SU-DHL-6 (cell line): ENCODE results near the gene GPR142.

Experiments
- CTCF ChIP-seq: fragments of 200-600 bp; sonication (generic); IDR thresholded peaks from one replicate; pipeline ENCODE4 v1.5.1; 2017; ENCODE audit warnings: antibody characterized with exemption, mild to moderate bottlenecking, low read length, moderate library complexity; ENCODE audit not compliant: insufficient read depth, poor library complexity, severe bottlenecking
- EZH2phosphoT487 ChIP-seq: fragments of 200-600 bp; sonication (generic), shearing (Covaris generic); conservative IDR thresholded peaks from 2 replicates; pipeline ENCODE4 v1.6.1; 2018; ENCODE audit warnings: mild to moderate bottlenecking, antibody characterized with exemption, low read length, moderate library complexity, mixed read lengths

DNA sequence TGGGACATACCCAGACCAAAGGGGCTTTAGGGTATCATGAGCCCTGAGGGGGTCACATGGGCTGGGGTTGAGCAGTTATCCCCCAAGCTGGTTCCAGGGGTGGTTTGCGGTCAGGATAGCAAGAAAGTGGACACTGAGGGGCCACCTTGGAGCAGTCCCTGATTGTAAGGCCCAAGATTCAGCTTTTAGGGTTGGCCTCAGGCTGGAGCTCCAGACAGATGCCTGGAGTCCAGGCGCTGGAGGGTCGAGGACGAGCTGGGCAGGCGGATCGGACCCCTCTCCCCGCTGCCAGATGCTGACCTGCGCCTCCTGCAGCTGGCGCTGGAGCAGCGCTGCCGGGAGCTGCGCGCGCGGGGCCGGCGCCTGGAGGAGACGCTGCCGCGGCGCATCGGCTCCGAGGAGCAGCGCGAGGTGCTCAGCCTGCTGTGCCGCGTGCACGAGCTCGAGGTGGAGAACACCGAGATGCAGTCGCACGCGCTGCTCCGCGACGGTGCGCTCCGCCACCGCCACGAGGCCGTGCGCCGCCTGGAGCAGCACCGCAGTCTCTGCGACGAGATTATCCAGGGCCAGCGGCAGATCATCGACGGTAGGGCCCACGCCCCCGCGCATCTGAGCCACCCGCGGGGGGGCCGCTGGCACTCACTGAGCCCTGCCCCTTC is 15.6 kb upstream of the GPR142 start:
- TF ChIP-seq CTCF, result no peak
- TF ChIP-seq EZH2phosphoT487, result no peak
